Adrenal gland (tissue), 12 donors: ENCODE measurements around the gene ARHGEF12. TPM values are rescaled to one million over a fixed set of nuclear protein-coding genes. Genes with fewer than 3 reads are reported as not detected.
A peak's percentile ranks its signal among the peaks of the same experiment; 100 is the strongest.

ENCODE experiments used
- DNase-seq, 7 donors: peaks; one replicate each; pipeline ENCODE4 v3.0.0-alpha.2; 2019 to 2020
- H3K27ac ChIP-seq, 5 donors: fragments of 200-600 bp; sonication (generic) in 4 of 5; 1 replicate in 3 of 5; 2 replicates in 2 of 5; pipeline versions ENCODE4 v1.5.1 to v1.8.0; 2016 to 2020; ENCODE audit warnings: mild to moderate bottlenecking in 1 of 5
- H3K27me3 ChIP-seq: fragments of 200-600 bp; 2 replicates; pipeline ENCODE4 v1.8.0; 2021
- H3K36me3 ChIP-seq, 2 donors: fragments of 200-600 bp; replicated peaks in 1 of 2; 1 replicate in 1 of 2; 2 replicates in 1 of 2; pipeline versions ENCODE4 v1.5.1 to v1.8.0; 2018 to 2022
- H3K4me1 ChIP-seq, 2 donors: fragments of 200-600 bp; replicated peaks in 1 of 2; 1 replicate in 1 of 2; 2 replicates in 1 of 2; pipeline versions ENCODE4 v1.5.1 to v1.8.0; 2018 to 2021
- H3K4me3 ChIP-seq, 4 donors: fragments of 200-600 bp; sonication (generic) in 3 of 4; one replicate each; pipeline ENCODE4 v1.5.1; 2016 to 2018
- H3K9me3 ChIP-seq, 3 donors: fragments of 200-600 bp; sonication (generic) in 1 of 3; replicated peaks in 1 of 3; 1 replicate in 2 of 3; 2 replicates in 1 of 3; pipeline versions ENCODE4 v1.5.1 to v1.8.0; 2016 to 2021
- POLR2A ChIP-seq, 2 donors: fragments of 450-650 bp; IDR thresholded peaks; one replicate each; pipeline ENCODE4 v1.6.1; 2017; ENCODE audit warnings: antibody characterized with exemption in 2 of 2, mild to moderate bottlenecking in 2 of 2, moderate library complexity in 1 of 2
- WGBS, 4 donors: extraction: QIAGEN DNeasy Blood & Tissue Kit in 2 of 4; methylation state at CpG; one replicate each; pipeline versions ENCODE4 v1.1.5 to v1.1.7; 2013 to 2017; 5-methylcytosine and 5-hydroxymethylcytosine counted together
- intact Hi-C, 2 donors: fragments of 100-400 bp; cut with DNase I; formaldehyde crosslinking; loops; one replicate each; pipeline versions ENCODE4 v1.14.1 to v1.15.0; 2022 to 2023
- polyA plus RNA-seq, 3 donors: library from polyadenylated mRNA; stranded (reverse); fragments of 200-250 nt in 2 of 3; fragments of 350-450 nt in 1 of 3; fragmentation: Illumina TruSeq in 1 of 3; extraction: RNeasy Lipid Tissue Mini Kit (QIAGEN cat#74804) in 1 of 3; gene quantifications; one replicate each; pipeline ENCODE4 v1.2.3, GENCODE V29; 2013 to 2014
- total RNA-seq, 9 donors: library from RNA; depleted of rRNA in 4 of 9; stranded (reverse); fragments of >200 nt in 4 of 9; fragments of 120-200 nt in 1 of 9; fragmentation: NEBNext Ultra II Directional in 1 of 9; extraction: Animal tissue kit (Norgen Biotek cat#: 25700) in 1 of 9; gene quantifications; one replicate each; pipeline versions ENCODE4 v1.1.0 to v1.2.4, GENCODE V29; 2013 to 2023
- TF ChIP-seq, protein P1 (sequence below), 6 experiments: fragments of 450-650 bp in 4 of 6; fragments of 200-600 bp in 2 of 6; sonication (generic) in 1 of 6; IDR thresholded peaks; 1 replicate in 5 of 6; 2 replicates in 1 of 6; pipeline versions ENCODE4 v1.5.1 to v1.8.0; 2016 to 2021; ENCODE audit warnings: antibody characterized with exemption in 6 of 6, mild to moderate bottlenecking in 2 of 6, moderate library complexity in 1 of 6
- donor health status: healthy with polysubstance abuse.
- donor health status: Bipolar disorder and iron deficiency.
- donor health status: DM: yes; HTN: yes; CAD: no.
- donor health status: DM: no; HTN: no; CAD: no.
- donor health status: DM: no; HTN: no; CAD: no.
- donor health status: DM: yes; HTN: yes; CAD: no.

Gene ARHGEF12
- total and polyA plus RNA-seq, 12 donors: 20.2 to 125 (median 94.2) TPM

DNA sequence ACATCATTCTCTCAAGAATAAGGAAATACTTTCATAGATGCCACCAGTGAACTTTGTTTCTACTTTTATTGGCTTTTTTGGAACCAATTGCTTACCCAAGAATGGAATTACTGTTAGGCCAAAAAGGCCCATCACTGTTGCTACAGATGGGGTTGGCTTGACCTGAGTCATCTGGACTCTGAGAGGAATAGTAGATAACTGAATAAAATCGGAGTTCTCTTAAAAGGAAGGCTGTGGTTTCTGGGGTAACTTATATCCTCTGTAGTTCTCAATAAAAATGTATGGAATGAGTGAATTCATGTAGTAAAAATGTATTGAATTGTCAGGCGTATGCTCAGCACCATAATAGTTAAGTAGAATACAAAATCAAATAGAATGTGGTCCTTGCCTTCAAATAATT, 56.6 kb downstream of the ARHGEF12 start:
- H3K4me3 ChIP-seq: no peak overlapping the region
- intact Hi-C loops: loop anchor here in 1 of 2 donors (10.0 kb wide), 1 partner anchor 48 kb away; no protein-coding TSS in a partner anchor
- 74 to 92% (median 86%) methylated on average over 2 of the region's 2 CpGs for WGBS, 4 donors
- H3K4me1 ChIP-seq: peaks cover 7 to 25% of the 10 kb centered on the region in 2 donors
- H3K27ac ChIP-seq: peak overlapping the region in 2 of 5 donors; percentile 23 to 37
- TF ChIP-seq, protein P1, sequence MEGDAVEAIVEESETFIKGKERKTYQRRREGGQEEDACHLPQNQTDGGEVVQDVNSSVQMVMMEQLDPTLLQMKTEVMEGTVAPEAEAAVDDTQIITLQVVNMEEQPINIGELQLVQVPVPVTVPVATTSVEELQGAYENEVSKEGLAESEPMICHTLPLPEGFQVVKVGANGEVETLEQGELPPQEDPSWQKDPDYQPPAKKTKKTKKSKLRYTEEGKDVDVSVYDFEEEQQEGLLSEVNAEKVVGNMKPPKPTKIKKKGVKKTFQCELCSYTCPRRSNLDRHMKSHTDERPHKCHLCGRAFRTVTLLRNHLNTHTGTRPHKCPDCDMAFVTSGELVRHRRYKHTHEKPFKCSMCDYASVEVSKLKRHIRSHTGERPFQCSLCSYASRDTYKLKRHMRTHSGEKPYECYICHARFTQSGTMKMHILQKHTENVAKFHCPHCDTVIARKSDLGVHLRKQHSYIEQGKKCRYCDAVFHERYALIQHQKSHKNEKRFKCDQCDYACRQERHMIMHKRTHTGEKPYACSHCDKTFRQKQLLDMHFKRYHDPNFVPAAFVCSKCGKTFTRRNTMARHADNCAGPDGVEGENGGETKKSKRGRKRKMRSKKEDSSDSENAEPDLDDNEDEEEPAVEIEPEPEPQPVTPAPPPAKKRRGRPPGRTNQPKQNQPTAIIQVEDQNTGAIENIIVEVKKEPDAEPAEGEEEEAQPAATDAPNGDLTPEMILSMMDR (IDR thresholded peaks at IDR 0.05): no peak
- no peak for TF ChIP-seq POLR2A (IDR thresholded peaks at IDR 0.05)
- H3K36me3 ChIP-seq: no peaks in the 10 kb centered on the region
- H3K27me3 ChIP-seq: no peaks in the 10 kb centered on the region
- H3K9me3 ChIP-seq: no peaks in the 10 kb centered on the region
- no peak for DNase-seq

DNA sequence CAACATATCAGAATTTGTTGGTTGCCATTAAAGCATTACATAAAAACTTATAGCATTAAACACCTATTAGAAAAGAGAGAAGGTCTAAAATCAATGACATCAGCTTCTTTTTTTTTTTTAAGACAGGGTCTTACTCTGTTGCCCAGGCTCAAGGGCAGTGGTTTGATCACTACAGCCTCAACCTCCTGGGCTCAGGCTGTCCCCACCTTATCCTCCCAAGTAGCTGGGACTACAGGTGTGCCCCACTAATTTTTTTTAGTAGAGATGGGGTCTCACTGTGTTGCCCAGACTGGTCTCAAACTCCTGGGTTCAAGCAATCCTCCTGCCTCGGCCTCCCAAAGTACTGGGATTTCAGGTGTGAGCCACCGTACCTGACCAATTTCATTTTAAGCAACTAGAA, 57.9 kb downstream of the ARHGEF12 start:
- Histone ChIP-seq H3K27me3 (no peaks in the 10 kb centered on the region), H3K9me3 (no peaks in the 10 kb centered on the region), H3K27ac (no peak overlapping the region), H3K4me1 (peaks cover 7 to 33% of the 10 kb centered on the region in 2 donors), H3K36me3 (no peaks in the 10 kb centered on the region), H3K4me3 (no peak overlapping the region)
- DNase-seq: no peak
- TF ChIP-seq, protein P1 (IDR thresholded peaks at IDR 0.05): no peak
- no peak for TF ChIP-seq POLR2A (IDR thresholded peaks at IDR 0.05)
- 95 to 99% (median 97%) methylated on average over 2 of the region's 2 CpGs for WGBS, 4 donors
- intact Hi-C loops: loop anchor here in 1 of 2 donors (10.0 kb wide), 1 partner anchor 49 kb away; no protein-coding TSS in a partner anchor

DNA sequence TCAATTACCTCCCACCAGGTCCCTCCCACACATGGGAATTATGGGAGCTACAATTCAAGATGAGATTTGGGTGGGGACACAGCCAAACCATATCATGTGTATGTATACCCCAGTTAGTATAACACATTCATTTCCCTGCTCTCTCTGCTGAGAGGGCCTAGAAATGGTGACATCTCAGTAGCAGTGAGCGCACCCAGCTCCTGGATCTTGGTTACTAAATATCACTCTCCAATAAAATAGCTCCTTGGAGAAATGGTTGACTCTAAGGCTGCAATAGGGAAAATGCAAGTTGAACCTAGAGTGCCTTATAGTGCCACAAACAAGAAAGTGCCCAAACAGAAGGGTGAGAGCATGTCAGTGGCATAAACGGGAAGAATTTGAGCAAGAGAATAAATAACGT, 59.6 kb downstream of the ARHGEF12 start:
- H3K4me1 ChIP-seq: peaks cover 7 to 46% of the 10 kb centered on the region in 2 donors
- DNase-seq: no peak
- H3K9me3 ChIP-seq: no peaks in the 10 kb centered on the region
- TF ChIP-seq POLR2A (IDR thresholded peaks at IDR 0.05): no peak
- TF ChIP-seq, protein P1 (IDR thresholded peaks at IDR 0.05): no peak
- WGBS, 4 donors: 94 to 100% (median 96%) methylated on average over 3 of the region's 3 CpGs
- intact Hi-C loops: loop anchor here in 1 of 2 donors (10.0 kb wide), 1 partner anchor 51 kb away; no protein-coding TSS in a partner anchor
- H3K4me3 ChIP-seq: no peak overlapping the region
- no peak overlapping the region for H3K27ac ChIP-seq
- H3K36me3 ChIP-seq: no peaks in the 10 kb centered on the region
- no peaks in the 10 kb centered on the region for H3K27me3 ChIP-seq

DNA sequence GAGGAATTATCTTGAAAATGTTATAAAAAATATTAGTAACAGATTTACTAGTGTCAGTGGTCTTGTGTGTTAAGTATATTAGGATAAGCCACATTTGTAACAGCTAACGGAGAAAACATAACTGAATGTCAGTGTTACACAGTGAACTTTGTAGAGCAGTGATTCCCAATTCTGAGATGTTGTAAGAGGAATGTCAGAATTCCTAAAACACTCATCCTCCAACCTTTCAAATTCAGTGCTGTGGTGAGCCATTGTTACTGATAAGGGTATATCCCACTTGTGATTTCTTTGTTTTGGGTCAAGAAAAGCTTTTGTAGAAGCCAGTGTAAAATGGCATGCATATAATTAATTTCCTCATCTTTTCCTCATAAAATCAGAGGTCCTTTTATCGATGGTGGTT, 61.9 kb downstream of the ARHGEF12 start:
- intact Hi-C loops: loop anchor here in 1 of 2 donors (10.0 kb wide), 1 partner anchor 53 kb away; no protein-coding TSS in a partner anchor
- Histone ChIP-seq H3K36me3 (no peaks in the 10 kb centered on the region), H3K27ac (no peak overlapping the region), H3K4me1 (peaks cover 4 to 39% of the 10 kb centered on the region in 2 donors), H3K4me3 (no peak overlapping the region), H3K9me3 (no peaks in the 10 kb centered on the region), H3K27me3 (no peaks in the 10 kb centered on the region)
- WGBS, 4 donors: 61 to 83% (median 74%) methylated on average over 2 of the region's 2 CpGs
- TF ChIP-seq, protein P1 (IDR thresholded peaks at IDR 0.05): no peak
- TF ChIP-seq POLR2A (IDR thresholded peaks at IDR 0.05): no peak
- no peak for DNase-seq
